CD4-positive, alpha-beta T cell treated with Interleukin-10 for 1 hour (primary cell): ENCODE data around the gene ZNF792.
"Not testable (repeated sequence)": the region's sequence is repeated elsewhere in the genome, so short reads cannot be mapped to it uniquely, and the experiment has no call there.

ENCODE experiments used
- DNase-seq: peaks from one replicate; pipeline ENCODE4 v3.0.0-alpha.2; 2020

Gene ZNF792

DNA sequence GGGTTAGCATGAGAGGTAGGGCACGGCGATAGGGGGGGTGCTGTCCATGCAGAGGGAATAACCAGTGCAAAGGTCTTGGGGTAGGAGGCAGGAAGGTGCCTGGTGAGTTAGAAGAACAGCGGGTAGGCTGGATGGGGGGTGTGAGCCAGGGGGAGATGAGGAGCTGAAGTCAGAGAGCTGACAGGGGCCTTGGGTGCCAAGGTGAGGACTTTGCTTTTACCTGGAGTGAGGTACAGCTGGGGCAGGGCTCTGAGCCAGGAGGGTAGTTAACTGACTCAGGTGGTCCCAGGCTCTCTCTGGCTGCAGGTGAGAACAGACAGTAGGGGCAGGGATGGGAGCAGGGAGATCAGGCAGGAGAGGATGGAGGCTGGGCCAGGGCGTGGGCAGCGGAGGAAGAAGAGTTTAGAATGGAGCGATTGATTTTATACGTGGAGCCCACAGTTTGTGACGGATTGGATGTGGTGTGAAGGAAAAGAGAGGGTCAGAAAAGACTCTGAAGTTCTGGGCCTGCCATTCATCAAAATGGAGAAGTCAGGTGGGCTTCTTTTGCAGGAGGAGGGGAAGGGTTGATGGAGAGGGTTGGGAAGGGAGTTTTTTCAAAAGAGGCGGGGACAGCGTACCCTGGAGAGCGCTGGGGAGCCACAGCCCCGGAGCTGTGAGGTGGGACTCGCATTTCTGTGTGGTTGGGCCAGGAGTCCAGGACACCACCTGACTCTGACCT lies 34.9 kb upstream of the ZNF792 start:
- DNase-seq: no peak

DNA sequence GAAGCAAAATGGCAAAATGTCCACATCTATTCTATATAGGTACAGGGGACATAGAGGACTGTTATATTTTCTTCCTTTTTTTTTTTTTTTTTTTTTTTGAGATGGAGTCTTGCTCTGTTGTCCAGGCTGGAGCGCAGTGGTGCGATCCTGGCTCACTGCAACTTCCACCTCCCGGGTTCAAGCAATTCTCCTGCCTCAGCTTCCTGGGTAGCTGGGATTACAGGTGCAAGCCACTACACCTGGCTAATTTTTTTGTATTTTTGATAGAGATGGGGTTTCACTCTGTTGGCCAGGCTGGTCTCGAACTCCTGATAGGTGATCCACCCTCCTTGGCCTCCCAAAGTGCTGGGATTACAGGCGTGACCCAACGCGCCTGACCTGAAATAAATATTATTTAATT lies 34.2 kb upstream of the ZNF792 start:
- not testable (repeated sequence) for DNase-seq

DNA sequence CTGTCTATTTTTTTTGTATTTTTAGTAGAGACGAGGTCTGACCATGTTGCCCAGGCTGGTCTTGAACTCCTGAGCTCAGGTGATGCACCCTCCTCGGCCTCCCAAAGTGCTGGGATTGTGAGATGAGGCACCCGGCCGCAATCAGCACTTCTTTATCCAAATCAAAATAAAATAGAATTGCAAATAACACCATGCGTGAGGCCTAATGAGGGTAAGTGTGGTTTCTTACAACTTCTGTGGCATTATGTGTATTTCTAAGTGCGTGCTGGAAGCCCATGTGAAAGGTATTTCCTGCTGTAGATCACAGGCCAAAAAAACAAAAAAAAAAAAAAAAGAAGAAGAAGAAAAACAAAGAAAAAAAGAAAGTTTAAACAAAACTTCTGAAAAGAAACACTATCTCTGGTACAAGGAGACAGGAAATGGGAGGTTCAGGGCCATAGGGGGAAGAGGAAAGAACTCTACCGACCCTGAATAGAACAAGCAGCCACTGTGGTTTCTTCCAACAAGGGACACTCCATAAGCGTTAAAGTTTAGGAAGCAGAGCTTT lies 33.1 kb upstream of the ZNF792 start:
- peak; percentile 52 for DNase-seq

DNA sequence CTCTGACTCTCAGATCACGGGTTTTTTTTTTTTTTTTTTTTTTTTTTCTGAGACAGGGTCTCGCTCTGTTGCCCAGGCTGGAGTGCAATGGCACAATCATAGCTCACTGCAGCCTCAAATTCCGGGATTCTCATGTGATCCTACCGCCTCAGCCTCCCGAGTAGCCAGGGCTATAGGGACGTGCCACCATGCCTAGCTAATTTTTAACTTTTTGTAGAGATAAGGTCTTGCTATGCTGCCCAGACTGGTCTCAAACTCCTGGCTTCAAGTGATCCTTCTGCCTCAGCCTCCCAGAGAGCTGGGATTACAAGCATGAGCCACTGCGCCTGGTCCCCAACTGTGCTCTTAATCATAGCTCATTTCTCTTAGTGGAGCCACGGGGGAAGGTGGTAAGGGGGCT lies 31.5 kb upstream of the ZNF792 start:
- DNase-seq: no peak

DNA sequence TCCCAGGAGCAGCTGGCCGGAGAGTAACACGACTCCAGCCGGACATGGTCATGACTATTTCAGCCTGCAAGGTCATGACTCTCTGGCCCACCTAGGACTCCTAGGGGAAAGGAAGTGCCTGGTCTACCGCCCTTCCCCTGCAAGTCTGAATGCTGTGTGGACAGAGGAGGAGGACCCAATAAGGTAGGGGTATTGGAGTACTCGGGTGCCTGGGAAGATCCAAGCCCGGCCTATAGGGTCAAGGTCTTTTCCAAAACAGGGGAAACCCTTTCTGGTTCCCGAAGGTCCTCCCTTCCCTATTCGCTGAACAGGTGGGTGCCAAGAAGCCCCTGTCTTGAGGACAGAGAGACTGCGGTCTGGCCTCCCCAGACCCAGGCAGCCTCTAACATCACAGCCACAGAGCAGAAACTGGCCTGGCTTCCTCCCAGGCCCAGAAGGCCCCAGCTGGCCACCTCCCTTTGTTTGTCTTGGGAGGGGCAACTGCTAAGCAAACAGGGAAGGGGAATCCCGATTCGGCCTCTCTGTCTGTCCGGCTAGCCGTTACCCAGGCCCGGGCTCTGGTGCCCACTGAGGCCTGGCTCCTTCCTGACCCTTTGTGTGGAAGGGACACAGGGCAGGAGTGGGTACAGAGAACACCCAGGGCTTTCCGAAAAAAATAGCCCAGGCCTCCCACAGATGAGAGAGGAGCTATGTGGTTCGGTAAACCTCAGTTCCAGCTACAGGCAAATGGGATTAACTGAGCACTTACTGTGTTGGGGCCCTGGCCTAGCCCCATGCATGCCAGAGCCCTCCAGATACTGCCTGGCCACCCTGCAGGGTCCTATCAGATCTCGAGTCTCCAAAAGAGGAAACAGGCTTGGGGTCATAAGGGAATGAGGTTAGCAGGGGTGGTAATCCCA lies 30.9 kb upstream of the ZNF792 start:
- DNase-seq: no peak

DNA sequence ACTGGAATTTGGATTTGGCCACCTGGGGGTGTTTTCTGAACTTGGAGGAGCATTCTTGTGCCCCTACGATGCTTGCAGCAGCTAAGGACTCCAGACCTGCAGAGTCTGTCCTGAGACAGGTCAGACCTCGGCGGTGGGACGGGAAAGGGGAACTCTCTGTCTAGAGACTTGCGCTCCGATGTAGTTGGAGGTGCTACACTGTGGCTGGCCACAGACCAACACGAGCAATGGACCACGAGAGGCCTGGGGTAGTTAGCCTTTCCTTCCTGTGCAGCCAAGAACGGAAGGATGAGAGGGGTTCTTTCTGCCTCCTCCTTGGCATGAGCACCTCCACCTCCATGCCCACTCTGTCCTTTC lies 30.2 kb upstream of the ZNF792 start:
- DNase-seq: no peak

DNA sequence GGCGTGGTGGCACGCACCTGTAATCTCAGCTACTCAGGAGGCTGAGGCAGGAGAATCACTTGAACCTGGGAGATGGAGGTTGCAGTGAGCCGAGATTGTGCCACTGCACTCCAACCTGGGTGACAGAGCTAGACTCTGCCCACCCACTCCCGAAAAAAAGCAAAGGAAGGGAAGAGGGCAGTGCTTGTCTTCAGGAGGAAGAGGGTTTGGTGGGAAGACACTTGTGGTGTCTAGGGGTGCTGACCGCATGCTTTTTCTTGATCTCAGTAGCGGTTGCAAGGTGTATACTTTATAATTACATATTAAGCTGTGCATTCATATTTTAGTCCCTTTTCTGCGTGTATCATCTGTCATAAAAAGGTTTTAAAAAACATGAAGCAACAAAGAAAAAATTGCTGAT lies 28.6 kb upstream of the ZNF792 start:
- DNase-seq: peak; percentile 19

DNA sequence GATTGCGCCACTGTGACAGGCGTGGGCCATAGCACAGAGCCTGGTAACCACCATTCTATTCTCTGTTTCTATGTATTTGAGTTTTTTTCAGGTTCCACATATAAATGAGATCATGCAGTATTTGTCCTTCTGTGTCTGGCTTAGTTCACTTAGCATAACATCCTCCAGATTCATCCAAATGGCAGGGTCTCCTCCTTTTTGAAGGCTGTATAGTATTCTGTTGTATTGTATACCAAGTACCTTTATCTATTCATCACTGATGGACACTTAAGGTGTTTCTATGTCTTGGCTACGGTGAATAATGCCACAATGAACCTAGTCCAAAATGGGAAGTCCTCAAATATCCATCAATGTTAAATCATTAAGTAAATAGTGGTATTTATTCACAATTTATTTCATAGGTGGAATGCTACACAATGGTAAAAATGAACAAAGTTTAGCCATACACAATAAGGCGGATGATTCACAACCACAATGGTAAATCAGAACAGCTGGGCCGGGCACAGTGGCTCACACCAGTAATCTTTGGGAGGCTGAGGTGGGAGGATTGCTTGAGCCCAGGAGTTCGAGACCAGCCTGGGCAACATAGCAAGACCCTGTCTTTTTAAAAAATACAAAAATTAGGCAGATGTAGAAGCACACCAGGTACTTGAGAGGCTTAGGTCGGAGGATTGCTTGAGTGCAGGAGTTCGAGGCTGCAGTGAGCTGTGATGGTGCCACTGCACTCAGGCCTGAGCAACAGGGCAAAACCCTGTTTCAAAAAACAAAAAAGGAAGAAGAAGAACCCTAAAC lies 27.7 kb upstream of the ZNF792 start:
- DNase-seq: no peak

DNA sequence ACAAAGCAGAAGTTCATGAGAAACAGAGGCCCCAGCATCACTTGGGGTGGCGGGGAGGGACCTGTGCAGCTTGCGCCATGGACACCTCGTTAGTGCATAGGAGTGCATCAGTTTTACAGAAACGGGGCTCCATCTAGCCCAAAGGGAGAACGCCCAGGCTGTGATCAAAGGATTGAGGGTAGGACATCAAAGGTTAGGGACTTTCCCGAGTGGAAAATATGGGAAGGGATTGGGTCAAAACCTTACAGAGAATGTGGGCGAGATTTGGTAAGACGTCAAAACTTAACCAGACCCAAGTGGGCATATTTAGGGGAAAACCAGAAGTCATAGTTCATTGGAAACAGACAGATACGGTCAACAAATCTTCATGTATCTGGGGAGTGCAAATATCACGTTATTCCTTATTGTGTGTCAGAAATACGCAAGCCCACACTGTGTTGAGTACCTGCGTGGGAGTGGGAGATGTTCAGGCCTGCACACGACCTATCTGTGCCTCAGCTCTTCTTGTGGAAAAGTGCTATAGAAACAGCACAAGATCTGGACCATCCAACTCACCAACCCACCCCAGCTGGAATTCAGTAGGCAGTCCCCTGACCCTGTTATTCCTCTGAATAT lies 26.7 kb upstream of the ZNF792 start:
- DNase-seq: no peak

DNA sequence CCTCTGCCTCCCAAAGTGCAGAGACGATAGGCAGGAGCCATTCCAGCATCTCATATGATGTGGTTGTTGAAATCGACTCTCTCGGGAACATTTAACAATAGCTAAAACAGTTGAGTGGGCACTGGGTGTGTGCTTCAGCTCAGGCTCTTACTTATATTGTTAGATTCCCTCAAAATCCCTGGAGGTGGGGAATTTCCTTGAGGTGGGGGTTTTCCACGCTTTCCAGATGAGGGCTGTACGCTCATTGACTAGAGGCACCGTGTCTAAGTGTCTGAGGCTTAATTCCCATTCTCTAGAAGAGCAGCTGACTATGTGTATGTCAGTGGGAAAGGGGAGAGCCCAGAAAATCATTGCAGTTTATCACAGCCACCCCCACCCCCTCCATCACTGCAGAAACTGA lies 25.3 kb upstream of the ZNF792 start:
- DNase-seq: no peak

DNA sequence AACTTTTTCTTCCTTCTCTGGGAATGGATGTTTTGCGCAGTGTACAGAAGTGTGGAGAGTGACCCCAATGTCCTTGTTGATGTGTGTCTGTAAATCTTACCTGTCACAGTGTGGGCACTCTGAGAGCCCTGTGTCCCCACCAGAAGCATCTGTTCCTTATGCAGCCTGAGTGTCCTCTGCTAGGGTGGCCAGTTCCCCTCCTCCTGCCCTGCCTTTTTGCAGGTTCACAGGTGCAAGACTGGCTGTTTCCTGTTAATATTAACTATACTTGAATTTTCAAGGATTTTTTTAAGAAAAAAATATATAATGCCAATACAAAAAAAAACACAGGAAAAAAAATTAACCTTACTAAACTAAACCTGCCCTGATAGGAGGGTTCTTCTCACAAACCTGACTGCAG lies 24.1 kb upstream of the ZNF792 start:
- no peak for DNase-seq

DNA sequence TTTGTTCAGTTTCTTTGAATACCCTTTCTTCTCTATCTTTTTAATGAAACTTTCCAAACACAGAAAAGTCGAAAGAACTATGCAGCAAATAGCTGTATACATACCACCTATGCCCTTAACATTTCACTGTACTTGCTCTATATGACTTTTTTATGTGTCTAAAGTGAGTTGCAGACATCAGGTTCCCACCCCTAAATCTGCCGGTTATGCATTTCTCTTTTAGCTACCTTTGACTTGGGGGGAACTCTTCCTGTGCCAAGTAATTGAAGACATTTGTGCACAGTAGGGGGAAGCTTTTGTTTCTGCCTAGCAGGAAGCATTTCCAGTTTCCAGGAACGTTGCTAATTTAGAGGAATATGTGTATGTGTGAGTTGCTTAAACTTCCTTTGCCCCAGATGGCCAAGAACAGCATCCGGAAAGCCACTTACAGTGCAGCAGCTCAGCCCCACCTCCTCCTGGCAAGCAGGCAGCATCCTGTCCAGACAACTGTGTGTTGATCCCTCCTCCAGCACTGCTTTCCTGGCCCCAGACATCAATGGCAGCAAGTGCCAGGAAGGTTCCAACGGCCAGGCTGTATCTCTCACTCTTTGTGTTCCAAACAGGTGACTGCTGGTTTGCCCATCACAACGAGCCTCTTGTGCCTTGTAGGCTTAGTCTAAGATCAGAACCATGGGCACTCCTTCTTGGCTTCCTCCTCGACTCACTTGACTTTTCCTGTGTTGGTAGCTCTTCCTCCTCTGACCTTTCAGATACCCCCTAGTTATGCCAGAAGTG lies 21.4 kb upstream of the ZNF792 start:
- no peak for DNase-seq

DNA sequence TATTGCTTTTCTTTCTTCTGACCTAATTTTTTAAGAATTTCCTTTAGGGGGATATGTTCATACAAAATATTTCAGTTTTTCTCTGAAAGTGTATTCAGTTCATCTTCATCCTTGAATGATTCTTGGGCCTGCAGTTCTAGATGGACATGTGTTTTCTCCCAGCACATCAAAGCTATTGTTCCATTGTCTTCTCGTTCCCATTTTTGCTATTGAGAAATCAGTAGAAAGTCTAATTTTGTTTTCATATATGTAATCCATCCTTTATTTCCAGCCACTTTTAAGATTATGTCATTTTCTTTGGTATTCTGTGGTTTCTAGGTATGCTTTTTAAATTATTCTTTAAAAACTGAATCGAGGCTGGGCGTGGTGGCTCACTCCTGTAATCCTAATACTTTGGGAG lies 20.3 kb upstream of the ZNF792 start:
- no peak for DNase-seq

DNA sequence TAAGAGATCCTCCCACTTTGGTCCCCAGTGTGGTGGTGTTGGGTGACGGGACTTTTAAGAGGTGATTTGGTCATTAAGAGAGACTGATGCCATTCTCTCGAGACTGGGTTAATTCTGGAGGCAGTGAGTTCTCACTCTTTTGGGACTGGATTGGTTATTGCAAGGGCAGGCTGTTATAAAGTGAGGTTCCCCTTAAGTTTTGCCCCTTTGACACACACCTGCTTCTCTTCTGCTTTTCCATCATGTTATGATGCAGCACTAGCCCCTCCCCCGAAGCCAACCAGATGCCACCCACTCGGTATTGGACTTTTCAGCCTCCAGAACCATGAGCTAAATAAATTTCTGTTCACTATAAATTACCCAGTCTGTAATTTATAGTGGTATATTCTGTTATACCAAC lies 19.8 kb upstream of the ZNF792 start:
- DNase-seq: no peak

DNA sequence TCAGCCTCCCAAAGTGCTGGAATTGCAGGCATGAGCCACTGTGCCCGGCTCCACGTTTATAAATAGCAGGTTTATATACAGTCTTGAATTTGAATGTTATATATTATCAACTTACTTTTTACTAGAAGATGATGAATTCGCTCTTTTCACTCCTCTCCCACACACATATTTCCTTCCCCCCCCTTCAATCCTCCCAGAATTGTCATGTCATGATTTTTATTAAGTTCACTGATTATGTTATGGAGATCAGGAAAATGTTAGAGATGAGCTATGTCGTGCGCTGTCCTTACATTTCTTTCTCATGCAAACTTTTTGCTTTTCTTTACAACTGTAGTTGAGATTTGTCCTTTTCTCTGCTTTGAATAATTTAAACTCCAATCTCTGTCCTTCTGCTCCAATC lies 18.2 kb upstream of the ZNF792 start:
- DNase-seq: no peak

DNA sequence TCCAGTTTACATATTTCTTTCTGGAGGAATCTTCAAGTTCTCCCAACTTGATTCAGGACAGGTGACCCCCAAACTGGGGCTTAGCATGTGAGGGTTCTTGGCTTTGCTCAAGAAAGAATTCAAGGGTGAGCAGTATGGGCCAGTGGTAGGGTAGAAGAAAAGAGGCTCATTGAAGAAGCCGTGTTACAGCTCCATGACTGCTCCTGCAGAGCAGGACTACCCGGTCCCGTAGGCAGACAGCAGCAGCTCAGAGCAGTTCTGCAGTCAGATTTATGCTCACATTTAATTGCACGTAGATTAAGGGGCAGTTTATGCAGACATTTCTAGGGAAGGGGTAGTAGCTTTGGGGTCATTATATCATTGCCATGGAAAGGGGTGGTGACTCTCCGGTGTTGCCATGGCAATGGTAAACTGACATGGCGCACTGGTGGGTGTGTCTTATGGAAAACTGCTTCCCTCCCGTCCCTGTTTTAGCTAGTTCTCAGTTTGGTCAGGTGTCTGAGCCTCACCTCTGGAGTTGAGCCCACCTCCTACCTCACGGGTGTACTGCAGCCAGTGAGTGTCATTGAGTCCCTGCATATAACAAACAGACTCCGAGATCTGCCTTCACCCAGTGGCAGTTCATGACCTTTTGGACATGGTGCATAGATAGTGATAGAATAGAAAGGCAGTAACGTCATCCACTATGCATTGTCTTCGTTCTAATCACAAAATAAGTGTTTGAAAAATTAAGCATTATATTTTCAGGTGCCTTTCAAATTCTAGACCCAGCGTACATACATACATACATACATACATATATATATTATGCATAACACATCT lies 16.0 kb upstream of the ZNF792 start:
- DNase-seq: no peak

DNA sequence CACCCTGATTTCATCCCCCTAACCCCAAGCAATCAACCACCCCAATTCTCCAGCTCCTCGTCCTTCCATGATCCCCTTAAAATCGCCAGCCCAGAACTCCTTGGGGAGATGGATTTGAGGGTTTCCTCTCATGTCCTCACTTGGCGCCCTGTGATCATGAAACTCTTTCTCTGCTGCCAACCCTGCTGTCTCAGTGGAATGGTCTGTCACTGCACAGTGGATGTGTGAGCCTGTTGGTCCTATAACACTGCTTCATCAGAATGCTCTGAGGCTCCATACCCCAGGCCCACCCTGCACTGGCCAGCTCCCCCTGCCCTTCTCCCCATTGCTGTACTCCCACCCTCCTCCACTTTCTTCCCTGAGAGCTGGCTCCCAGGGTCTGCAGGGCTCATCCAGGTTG lies 12.6 kb upstream of the ZNF792 start:
- DNase-seq: no peak

DNA sequence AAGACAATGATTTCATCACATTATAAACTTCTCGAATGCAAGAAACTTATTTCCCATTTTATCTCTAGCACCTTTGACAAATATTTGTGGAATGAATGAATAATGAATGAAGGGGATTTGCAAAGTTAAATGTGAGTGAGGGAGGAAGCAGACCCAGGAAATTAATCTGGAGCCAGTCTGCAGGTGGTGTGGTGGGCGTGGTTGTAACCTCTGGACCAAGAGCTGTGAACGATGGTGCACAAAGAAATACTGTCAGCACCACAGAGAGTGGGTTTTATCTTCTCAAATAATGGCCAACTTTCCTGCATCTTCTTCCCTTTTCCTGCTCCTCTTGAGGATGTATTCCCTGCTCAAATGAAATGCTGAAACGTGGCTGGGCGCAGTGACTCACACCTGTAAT lies 11.0 kb upstream of the ZNF792 start:
- no peak for DNase-seq

DNA sequence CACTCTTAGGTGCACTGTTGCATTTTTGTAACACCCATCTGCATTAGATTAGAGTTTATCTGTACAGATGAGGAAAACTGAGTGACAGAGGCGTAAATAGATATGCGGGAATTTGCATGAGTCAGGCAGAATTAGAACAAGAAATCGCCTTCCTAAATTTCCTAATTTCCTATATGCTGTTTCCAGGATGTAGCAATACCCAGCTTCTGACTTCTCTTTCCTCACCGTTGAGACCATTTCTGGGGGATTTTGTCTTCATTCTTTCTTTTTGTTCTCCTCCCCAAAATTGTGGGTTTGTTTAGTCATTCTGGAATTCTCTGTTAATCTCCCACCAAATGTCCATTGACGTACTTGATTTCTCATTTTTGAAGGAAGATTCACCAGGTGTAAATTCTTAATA lies 10.6 kb upstream of the ZNF792 start:
- no peak for DNase-seq

DNA sequence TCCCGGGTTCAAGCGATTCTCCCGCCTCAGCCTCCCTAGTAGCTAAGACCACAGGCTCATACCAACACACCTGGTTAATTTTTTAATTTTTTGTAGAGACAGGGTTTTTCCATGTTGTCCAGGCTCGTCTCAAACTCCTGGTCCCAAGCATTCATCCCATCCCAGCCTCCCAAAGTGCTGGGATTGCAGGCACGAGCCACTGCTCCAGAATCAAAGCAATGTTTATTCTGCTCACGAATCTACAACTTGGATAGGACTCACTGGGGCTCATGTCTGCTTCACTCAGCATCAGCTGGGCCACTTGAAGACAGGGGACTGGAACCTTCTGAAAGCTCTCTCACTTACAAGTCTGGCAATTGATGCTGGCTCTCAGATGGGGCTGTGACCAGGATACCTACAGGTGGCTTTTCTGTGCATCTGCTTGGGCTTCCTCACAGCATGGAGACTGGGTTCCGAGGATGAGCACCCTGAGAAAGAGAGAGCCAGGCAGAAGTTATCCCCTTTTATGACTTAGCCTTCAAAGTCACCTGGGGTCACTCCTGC lies 8.2 kb upstream of the ZNF792 start:
- DNase-seq: no peak
